Stromal cell of bone marrow (primary cell): ENCODE results near the gene ABI3BP.

Experiments
- DNase-seq: peaks from one replicate; pipeline ENCODE4 v3.0.0-alpha.2; 2012; ENCODE audit warnings: low read depth

Gene ABI3BP

GRCh38 chr3:100776097-100776729 lies 217.0 kb downstream of the ABI3BP start:
- DNase-seq, result no peak

- DNase-seq, result no peak
These were observed 217.6 kb downstream of the ABI3BP start for GRCh38 chr3:100775669-100776068.

- no peak for DNase-seq
These were observed 218.0 kb downstream of the ABI3BP start for GRCh38 chr3:100775226-100775625.

- DNase-seq, result no peak
These were observed 223.5 kb downstream of the ABI3BP start for GRCh38 chr3:100769693-100770092.

GRCh38 chr3:100766069-100766468 lies 227.2 kb downstream of the ABI3BP start:
- no peak for DNase-seq

- no peak for DNase-seq
These were observed 227.7 kb downstream of the ABI3BP start for GRCh38 chr3:100765437-100765975.

- no peak for DNase-seq
These were observed 231.3 kb downstream of the ABI3BP start for GRCh38 chr3:100761951-100762350.

GRCh38 chr3:100761211-100761942 lies 231.8 kb downstream of the ABI3BP start:
- DNase-seq, result no peak

GRCh38 chr3:100760377-100760776 lies 232.8 kb downstream of the ABI3BP start:
- no peak for DNase-seq

GRCh38 chr3:100759950-100760349 lies 233.3 kb downstream of the ABI3BP start:
- DNase-seq, result no peak

GRCh38 chr3:100759159-100759558 lies 234.1 kb downstream of the ABI3BP start:
- DNase-seq, result no peak

- no peak for DNase-seq
These were observed 236.8 kb downstream of the ABI3BP start for GRCh38 chr3:100756441-100756840.

- DNase-seq, result peak; percentile 21
These were observed 238.5 kb downstream of the ABI3BP start for GRCh38 chr3:100754563-100755334.

- DNase-seq, result no peak
These were observed 239.4 kb downstream of the ABI3BP start for GRCh38 chr3:100753846-100754245.

- no peak for DNase-seq
These were observed 244.3 kb downstream of the ABI3BP start for GRCh38 chr3:100748967-100749366.

GRCh38 chr3:100748220-100748619 lies 245.0 kb downstream of the ABI3BP start:
- DNase-seq, result no peak

- no peak for DNase-seq
These were observed 247.1 kb downstream of the ABI3BP start for GRCh38 chr3:100746092-100746491.

- no peak for DNase-seq
These were observed 247.6 kb downstream of the ABI3BP start for GRCh38 chr3:100745617-100746016.

- no peak for DNase-seq
These were observed 248.6 kb downstream of the ABI3BP start for GRCh38 chr3:100744671-100745070.

GRCh38 chr3:100743535-100743934 lies 249.7 kb downstream of the ABI3BP start:
- DNase-seq, result no peak

- DNase-seq, result no peak
These were observed 253.0 kb downstream of the ABI3BP start for GRCh38 chr3:100740207-100740606.

GRCh38 chr3:100737334-100737733 lies 255.9 kb downstream of the ABI3BP start:
- no peak for DNase-seq

- DNase-seq, result no peak
These were observed 260.8 kb downstream of the ABI3BP start for GRCh38 chr3:100732435-100732834.
